HG02938 (cell line): ENCODE measurements around the gene INSIG1.

Experiments used
- ATAC-seq: cut with Tn5 transposase; IDR thresholded peaks from one replicate; pipeline ENCODE4 v1.9.1; 2021; ENCODE audit warnings: mild to moderate bottlenecking, moderate library complexity; ENCODE audit not compliant: unreplicated experiment

Gene INSIG1

GRCh38 chr7:155265961-155266360 lies 31.7 kb upstream of the INSIG1 start:
- ATAC-seq = no peak

- no peak for ATAC-seq
Observed at GRCh38 chr7:155266440-155266839, 31.2 kb upstream of the INSIG1 start.

- ATAC-seq = no peak
Observed at GRCh38 chr7:155267023-155267422, 30.7 kb upstream of the INSIG1 start.

- ATAC-seq = no peak
Observed at GRCh38 chr7:155267436-155267835, 30.2 kb upstream of the INSIG1 start.

GRCh38 chr7:155268211-155268610 lies 29.5 kb upstream of the INSIG1 start:
- no peak for ATAC-seq

- no peak for ATAC-seq
Observed at GRCh38 chr7:155268921-155269650, 28.6 kb upstream of the INSIG1 start.

- ATAC-seq = no peak
Observed at GRCh38 chr7:155269766-155270585, 27.7 kb upstream of the INSIG1 start.

GRCh38 chr7:155270861-155271260 lies 26.8 kb upstream of the INSIG1 start:
- no peak for ATAC-seq

GRCh38 chr7:155274633-155275355 lies 22.9 kb upstream of the INSIG1 start:
- no peak for ATAC-seq

GRCh38 chr7:155276042-155276799 lies 21.5 kb upstream of the INSIG1 start:
- ATAC-seq = no peak

- ATAC-seq = no peak
Observed at GRCh38 chr7:155276800-155277375, 20.8 kb upstream of the INSIG1 start.

- ATAC-seq = no peak
Observed at GRCh38 chr7:155277385-155277994, 20.2 kb upstream of the INSIG1 start.

GRCh38 chr7:155278921-155279320 lies 18.8 kb upstream of the INSIG1 start:
- ATAC-seq = no peak

- no peak for ATAC-seq
Observed at GRCh38 chr7:155279787-155280445, 17.8 kb upstream of the INSIG1 start.

GRCh38 chr7:155280446-155281397 lies 17.0 kb upstream of the INSIG1 start:
- ATAC-seq = no peak

GRCh38 chr7:155281398-155281969 lies 16.2 kb upstream of the INSIG1 start:
- ATAC-seq = no peak

- no peak for ATAC-seq
Observed at GRCh38 chr7:155282671-155283070, 15.0 kb upstream of the INSIG1 start.

GRCh38 chr7:155283565-155284194 lies 14.0 kb upstream of the INSIG1 start:
- ATAC-seq = peak; percentile 87
